ENCODE data around the gene SETD3.

SETD3 gene

DNA sequence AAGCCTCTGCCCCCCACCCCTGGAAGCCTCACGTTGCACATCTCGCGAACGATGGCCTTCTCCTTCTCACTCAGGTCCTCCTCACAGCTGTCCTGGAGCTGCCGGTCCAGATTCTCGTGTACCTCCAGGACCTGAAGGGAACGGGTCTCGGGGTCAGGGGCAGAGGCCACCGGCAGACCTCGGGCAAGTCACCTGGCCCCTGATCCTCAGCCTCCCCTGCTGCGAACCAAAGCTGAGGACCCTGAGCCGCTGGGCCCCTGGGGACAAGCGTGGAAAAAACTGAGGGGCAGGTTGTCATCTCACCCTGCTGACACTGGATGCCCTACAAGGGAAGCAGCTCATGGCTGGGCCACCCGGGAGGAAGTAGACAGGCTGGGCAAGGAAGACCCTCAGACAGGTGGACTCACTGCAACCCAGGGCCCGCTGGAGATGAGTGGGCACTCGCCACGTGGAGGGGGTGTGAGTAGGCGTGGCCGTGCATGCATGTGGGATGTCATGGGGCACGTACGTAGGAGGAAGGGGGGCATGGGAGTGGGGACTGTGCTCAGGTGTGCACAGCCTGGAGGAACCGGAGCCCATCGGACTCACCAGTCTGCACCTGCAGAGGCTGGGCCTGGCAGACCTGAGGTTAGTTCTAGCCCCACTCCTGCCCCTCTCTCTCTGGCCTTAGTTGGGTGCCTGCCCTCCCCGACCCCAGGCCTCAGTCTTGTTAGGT is 35.7 kb upstream of the SETD3 start:
- DNase-seq: no peak

DNA sequence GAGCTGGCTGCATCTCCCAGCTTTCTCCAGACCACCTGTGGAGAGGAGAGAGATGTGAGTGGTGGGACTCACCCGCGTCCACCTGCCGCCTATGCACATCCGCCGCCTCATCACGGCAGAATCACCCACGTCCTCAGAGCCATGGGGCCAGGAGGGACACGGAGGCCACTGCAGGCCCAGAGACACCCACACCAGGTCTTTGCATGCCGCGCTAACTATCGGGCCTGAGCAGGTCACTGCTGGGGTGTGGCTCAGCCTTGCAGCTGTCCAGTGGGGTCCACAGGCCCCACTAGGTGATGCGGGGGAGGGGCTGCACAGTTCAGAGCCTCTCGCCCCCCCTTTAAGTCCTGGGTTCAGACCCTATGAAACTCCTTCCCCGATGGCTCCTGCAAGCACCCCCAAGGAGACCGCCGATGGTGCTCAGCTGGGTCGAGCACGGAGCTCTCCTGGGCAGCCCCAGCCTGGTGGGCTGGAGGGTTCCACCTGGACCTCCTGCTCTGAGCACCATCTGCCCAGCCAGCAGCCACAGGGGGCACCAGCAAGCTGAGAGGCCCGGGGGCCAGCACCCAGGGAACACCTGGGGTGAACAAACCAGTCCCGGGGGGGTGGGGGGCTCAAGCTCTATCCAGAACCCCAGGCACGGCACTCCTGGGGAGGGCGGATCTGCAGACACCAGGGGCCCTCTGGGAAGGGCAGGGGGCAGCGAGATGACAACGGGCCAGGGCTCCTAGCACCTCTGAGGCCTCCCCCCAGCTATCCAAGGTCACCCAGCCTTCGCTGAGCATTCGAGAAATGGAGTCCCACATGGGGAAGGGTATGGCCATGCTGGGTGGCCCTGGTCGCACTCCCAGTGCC is 34.9 kb upstream of the SETD3 start:
- no peak for DNase-seq

GRCh38 chr14:99514552-99515300 is 34.1 kb upstream of the SETD3 start:
- no peak for DNase-seq

DNA sequence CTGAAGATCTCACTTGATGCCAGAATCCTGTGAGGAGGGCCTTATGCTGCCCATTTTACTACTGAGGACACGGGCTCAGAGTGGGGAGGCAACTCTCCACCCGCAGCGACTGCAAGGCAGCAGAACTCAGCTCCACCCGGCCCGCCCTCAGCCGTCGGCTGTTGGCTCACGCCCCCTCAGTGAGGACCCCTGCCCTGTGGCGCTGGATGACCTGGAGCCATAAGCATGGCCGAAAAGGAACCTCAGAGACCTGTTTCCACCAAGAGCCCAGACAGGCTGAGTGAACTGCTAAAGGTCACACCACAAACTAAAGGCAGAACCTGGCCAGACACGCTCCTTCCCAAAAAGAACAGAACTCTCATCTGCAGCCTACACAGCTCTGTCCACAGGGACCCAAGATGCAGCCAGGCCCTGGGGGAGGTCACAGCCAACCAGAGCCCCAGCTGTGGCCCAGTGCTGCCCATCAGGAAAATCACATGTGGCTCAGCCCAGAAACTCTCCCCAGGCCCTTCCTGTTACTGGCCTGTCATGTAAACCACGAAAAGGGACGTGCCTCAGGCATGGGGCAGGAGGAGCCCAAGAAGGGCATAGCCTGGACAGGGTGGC is 33.4 kb upstream of the SETD3 start:
- no peak for DNase-seq

- no peak for DNase-seq
Observed at GRCh38 chr14:99513183-99513694, 32.6 kb upstream of the SETD3 start.

DNA sequence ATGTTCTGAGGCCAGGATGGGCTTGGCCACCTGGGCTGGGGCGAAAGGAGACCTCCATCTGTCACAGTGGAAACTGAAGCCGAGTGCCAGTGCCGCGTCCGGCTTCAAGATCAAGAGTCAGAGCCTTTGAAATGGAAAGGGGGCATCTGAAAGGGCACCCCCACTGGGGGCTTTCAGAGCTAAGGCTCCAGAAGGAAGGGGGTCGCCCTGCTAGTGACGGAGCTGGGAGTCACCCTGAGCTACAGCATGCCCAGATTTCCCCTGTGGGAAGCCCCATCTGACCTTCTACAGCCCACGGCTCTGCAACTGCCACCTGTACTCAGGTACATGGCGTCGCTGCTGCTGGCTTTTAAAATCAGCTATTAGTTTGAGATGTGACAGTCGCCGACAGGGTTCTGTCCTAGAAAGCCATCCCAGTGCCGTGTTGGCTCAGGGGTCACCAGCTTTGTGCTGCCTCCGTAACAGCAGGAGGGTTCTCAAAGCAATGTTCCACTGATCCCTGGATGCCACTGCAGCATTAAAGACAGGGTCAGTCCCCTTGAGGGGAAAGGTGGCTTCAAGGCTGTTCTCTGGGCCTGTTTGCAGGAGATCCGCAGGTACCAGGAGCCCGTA is 32.0 kb upstream of the SETD3 start:
- no peak for DNase-seq

DNA sequence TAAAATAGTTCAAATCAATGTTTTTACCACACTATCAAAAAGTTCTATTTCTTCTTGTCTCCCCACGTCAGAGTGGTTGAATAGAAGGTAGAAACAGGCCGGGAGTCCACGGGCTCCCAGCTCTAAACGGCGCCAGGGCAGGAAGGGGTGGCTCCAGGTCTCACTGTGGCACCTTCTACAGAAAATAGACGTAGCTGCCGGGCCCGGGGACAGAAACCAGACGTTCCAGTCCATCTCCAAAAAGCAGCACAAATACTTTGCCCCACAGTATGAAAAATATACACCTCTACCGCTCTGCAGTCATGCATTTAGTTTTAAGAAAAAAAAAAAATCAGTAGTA is 31.4 kb upstream of the SETD3 start:
- no peak for DNase-seq

- no peak for DNase-seq
Observed at GRCh38 chr14:99511421-99512109, 30.9 kb upstream of the SETD3 start.

DNA sequence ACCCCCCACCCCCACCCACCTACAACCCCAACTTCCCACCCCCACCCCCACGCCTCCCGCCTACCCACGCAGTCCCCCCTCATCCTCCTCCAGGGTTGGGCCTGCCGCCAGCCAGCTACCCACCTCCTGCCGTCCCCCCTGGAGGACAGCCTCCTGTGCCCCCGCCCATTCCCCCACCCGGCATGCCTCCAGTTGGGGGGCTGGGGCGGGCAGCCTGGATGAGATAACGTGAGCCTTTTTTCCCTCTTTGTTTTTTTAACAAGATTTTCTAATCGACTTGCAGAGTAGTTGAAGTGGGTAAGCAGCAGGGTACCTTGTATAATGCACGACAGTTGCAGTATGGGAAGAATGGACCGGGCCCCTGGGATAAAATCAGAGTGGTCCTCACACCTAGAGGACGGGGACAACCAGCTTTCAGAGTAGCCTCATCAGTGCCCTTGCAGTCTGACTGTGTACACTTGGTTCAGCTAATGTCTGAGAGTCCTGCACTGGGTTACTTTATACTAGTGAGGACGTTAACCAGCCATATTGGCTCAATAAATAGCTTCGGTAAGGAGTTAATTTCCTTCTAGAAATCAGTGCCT is 30.0 kb upstream of the SETD3 start:
- DNase-seq: no peak

DNA sequence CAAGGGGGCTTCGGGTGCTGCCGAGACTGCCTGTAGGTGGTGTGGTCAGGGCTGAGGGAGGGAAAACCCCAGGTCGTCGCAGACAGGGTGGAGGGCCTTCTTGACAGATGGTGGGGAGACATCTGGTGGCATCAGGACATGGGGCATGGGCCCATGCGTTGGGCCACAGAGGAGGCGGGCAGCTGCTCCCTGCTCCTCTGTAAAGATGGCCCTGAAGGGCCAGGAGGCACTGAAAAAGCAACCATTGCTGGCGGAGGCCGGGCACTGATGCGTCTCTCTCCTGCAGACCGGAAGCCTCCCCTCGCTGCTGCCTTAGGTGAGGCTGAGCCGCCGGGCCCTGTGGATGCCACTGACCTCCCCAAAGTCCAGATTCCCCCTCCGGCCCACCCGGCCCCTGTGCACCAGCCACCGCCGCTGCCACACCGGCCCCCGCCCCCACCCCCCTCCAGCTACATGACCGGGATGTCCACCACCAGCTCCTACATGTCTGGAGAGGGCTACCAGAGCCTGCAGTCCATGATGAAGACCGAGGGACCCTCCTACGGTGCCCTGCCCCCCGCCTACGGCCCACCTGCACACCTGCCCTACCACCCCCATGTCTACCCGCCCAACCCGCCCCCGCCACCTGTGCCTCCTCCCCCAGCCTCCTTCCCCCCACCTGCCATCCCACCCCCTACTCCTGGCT is 29.4 kb upstream of the SETD3 start:
- DNase-seq: no peak

DNA sequence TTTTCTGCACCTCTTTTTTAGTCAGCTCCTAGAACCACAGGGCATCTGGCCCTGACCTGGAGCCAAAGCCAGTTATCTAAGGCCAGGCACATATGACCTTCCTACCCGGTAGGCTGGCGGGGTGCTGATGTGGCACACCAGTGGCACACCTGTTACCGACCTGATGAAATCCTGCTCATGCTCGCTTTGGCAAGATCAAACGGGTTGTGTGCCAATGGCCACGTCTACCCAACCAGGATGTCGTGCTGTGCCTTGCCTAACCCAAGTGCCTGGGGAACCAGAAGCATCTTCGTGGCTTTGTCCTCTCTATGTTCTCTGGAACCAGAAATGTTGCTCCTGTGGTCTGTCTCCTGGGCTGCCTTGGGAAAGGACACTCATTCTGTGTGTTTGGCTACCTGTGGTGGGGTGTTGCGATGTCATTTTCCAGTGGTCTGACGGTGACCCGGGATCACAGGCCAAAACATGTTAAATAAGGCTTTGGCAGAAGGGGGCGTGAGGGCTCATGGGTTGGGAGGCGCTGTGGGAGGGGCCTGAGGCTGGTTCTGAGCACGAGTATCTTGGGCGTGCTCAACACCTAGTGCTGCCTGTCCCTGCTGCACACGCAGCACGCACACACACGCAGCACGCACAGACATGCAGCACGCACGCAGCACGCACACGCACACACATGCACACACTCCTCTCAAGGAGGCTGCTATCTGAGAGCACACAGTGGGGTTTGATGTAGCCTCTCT is 28.4 kb upstream of the SETD3 start:
- DNase-seq: no peak

DNA sequence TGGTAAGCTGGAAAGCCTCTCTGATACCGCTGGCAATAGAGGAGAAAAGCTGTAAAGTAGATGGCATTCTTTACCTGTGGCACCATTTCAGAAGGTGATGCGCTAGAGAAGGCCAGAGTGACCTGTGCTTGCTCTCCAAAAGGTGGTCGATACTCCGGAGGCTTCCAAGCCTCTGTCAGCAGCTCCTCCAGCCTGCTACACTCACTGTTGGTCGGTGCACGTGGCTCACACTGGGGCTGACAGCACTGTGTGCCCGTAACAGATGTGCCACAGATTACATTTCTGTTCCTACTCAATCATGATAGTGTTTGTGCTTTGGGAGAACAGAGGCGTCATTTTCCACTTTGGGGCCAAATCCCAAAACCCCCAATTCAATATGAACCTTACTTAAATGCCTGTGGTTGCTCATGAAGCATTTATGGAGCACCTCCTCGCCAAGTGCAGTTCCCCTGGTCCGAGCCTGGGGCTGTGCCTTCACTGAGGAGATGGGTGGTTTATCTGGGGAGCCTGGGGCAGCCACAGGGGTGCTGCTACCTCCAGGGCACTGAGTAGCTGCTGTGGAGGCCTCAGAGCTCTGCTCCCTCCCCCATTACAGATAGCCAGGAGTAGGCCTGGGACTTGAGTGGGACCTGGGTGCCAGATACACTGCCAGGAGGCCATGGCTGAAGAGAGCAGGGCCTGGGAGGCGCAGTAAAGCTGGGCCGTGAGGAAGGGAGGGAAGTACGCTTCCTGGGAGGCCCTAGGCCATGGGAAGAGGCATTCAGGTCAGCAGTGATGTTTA is 27.4 kb upstream of the SETD3 start:
- no peak for DNase-seq

DNA sequence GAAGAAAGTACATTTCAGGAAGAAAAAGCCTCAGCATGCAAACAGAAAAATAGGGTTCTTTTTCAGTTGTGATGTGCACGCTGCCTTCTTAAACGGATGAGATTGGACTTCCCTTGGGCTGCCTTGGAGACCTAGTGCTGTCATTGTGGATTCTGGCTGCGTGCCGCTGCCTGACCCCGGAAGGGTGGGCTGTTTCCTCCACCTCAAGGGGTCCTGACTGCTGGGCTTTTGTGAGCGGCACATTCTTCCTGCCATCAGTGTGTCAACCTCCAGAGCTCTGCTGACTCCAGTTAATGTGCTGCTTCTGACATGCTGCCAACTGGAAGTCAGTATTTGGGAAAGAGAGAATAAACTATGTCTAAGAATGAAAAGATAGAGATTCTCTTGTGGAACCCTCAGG is 25.6 kb upstream of the SETD3 start:
- DNase-seq: no peak

- DNase-seq: no peak
Observed at GRCh38 chr14:99505089-99505488, 24.4 kb upstream of the SETD3 start.

DNA sequence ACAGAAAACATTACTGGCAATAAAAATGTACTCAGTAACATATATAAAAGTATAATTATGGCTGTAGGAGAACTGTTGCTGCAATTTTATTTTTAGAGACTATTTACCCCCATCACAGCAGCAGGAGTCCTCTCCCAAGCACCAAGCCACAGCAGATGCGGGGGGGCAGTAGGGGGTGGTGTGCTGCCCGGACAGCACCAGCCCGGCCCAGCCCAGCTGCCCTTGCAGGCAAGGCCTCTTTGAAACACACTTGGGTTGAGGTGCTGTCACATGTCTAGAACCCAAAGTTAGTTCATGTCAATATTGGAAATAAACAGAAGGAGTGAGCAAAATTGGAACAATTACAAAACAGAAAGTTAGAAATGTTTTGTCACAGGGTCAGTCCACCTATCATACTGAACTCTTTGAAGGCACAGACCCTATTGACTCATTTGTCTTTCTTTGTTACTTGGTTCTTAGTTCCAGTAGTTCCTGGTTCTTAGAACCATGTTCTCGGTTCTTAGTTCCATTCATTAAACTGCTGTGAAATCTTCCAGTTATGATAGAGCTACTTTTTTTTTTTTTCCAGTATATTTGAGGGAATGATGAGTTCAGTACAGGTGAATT is 23.3 kb upstream of the SETD3 start:
- no peak for DNase-seq

GRCh38 chr14:99502989-99503421 is 22.3 kb upstream of the SETD3 start:
- DNase-seq: no peak

DNA sequence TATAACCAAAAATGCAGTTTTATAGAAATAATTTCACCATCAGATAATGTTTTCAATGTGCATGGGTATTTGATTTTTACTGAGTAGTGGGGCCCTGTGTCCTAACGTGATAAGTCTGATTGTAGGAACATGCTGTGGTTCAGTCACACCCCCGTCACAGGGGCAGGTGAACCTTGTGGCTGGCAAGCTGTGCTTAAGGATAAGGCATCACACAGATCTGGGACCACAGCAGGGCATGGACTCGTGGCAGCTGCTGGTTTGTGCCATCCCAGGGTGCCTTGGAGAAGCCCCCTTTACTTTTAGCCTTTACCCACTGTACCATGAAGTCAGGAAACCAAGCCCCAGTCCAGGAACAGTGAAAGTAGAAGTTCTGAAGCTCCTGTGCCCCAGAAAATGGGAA is 17.2 kb upstream of the SETD3 start:
- DNase-seq: no peak

DNA sequence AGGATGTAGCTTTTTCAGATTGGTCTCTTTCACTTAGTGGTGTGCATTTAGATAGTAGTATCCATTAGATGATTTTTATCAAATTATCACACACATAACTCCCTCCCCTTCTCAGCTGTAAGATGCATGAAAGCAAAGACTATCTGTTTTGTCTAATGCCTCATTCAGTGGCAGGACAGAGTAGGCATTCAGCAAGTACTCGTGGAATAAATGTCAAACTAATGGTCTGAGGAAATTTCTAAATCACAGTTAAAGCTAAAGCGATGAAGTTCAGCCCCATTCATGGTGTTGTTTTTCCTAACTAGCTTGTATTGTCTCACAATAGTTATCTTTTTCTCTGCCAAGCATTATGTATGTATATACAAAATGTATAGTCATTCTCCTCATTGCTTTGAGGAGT is 16.7 kb upstream of the SETD3 start:
- DNase-seq: no peak

GRCh38 chr14:99484106-99484505 is 3.4 kb upstream of the SETD3 start:
- DNase-seq: no peak
